GOT3 (cell line): Measurements from ENCODE around the gene CDH20.
"Not testable (repeated sequence)": the region's sequence is repeated elsewhere in the genome, so short reads cannot be mapped to it uniquely, and the experiment has no call there.

Experiments used
- DNase-seq: peaks from one replicate; lab custom pipeline; 2025; ENCODE audit warnings: mixed read lengths; lab: John Stamatoyannopoulos, UW

CDH20 gene

GRCh38 chr18:61348230-61348629 lies 15.0 kb downstream of the CDH20 start:
- no peak for DNase-seq

- no peak for DNase-seq
Measured at GRCh38 chr18:61350578-61350977, 17.3 kb downstream of the CDH20 start.

GRCh38 chr18:61352059-61352458 lies 18.8 kb downstream of the CDH20 start:
- DNase-seq = no peak

GRCh38 chr18:61352611-61353010 lies 19.4 kb downstream of the CDH20 start:
- no peak for DNase-seq

- no peak for DNase-seq
Measured at GRCh38 chr18:61360404-61361383, 27.5 kb downstream of the CDH20 start.

- no peak for DNase-seq
Measured at GRCh38 chr18:61362511-61362910, 29.3 kb downstream of the CDH20 start.

GRCh38 chr18:61364953-61365352 lies 31.7 kb downstream of the CDH20 start:
- no peak for DNase-seq

- no peak for DNase-seq
Measured at GRCh38 chr18:61368001-61368400, 34.8 kb downstream of the CDH20 start.

- not testable (repeated sequence) for DNase-seq
Measured at GRCh38 chr18:61369671-61370070, 36.4 kb downstream of the CDH20 start.

- no peak for DNase-seq
Measured at GRCh38 chr18:61371111-61371510, 37.9 kb downstream of the CDH20 start.

GRCh38 chr18:61379827-61380226 lies 46.6 kb downstream of the CDH20 start:
- no peak for DNase-seq

- no peak for DNase-seq
Measured at GRCh38 chr18:61388010-61388409, 54.8 kb downstream of the CDH20 start.

- no peak for DNase-seq
Measured at GRCh38 chr18:61394983-61395382, 61.8 kb downstream of the CDH20 start.

GRCh38 chr18:61397222-61397621 lies 64.0 kb downstream of the CDH20 start:
- no peak for DNase-seq

GRCh38 chr18:61398961-61399705 lies 65.9 kb downstream of the CDH20 start:
- DNase-seq = no peak

GRCh38 chr18:61400016-61400635 lies 66.9 kb downstream of the CDH20 start:
- DNase-seq = no peak

- DNase-seq = no peak
Measured at GRCh38 chr18:61400716-61401115, 67.5 kb downstream of the CDH20 start.

- DNase-seq = no peak
Measured at GRCh38 chr18:61402726-61403125, 69.5 kb downstream of the CDH20 start.

GRCh38 chr18:61413396-61413795 lies 80.2 kb downstream of the CDH20 start:
- no peak for DNase-seq

GRCh38 chr18:61414086-61414485 lies 80.9 kb downstream of the CDH20 start:
- no peak for DNase-seq

- no peak for DNase-seq
Measured at GRCh38 chr18:61419763-61420162, 86.5 kb downstream of the CDH20 start.

- no peak for DNase-seq
Measured at GRCh38 chr18:61420218-61420885, 87.1 kb downstream of the CDH20 start.
